Measurements from ENCODE around the gene CIC. TPM values are rescaled to one million over a fixed set of nuclear protein-coding genes. Genes with fewer than 3 reads are reported as not detected.

CIC gene
- total and polyA plus RNA-seq, 2 of the 13 experiments (the other 11 are each of a cell fraction or from before 2014, with no cell fraction given): 5.9 to 8.0 TPM

DNA sequence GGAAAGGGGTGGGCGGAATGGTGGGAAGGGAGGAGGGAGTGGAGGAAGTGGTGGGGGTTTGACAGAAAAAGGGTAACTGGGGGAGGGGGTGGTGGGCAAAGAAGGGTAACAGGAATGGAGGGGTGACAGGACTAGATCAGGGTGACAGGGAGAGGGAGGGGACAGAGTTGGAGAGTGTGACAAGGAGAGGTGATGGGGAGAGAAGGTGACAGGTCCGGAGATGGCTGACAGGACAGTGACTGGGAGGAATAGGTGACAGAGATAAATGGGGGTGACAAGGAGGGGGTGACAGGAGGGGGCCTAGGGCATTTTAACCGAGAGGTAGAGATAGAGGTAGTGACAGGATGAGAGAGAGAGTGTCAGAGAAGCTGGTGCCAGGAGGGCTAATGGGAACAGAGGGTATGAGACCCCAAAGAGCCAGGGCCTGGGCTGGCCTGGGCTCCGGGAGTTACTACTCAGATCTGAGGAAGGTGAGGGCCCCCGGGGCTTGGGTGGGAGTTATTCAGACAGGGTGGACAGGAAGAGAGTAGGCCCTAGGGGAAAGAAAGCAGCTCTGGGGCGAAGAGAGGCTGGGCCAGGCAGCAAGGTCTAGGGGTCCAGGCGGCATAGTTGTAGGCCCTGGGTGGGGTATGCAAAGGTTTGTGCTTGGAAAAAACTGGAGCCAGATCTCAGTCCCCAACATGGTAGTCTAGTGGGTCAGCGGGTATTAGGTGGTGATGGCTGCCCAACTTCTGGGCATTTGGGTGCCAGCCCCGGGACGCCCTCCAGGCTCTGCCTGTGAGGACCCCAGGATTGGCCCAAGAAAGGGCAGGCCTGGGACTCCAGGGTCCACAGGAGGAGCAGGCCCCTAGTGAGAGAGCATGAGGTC, 660 bp downstream of the CIC start (continued):
- TF ChIP-seq ZNF552 (CRISPR knock-in tag; IDR thresholded peaks at IDR 0.05; ENCODE audit: borderline replicate concordance) (no peak), ZSCAN21 (CRISPR knock-in tag; IDR thresholded peaks at IDR 0.05; ENCODE audit: borderline replicate concordance) (no peak), ZBTB42 (CRISPR knock-in tag; IDR thresholded peaks at IDR 0.05) (no peak), NR1H2 (CRISPR knock-in tag; IDR thresholded peaks at IDR 0.05; ENCODE audit: borderline replicate concordance, low read depth) (no peak), ISX (CRISPR knock-in tag; conservative IDR thresholded peaks at IDR 0.05) (no peak), MTF1 (CRISPR knock-in tag; IDR thresholded peaks at IDR 0.05) (no peak), POLR2AphosphoS5 (IDR thresholded peaks at IDR 0.05; ENCODE audit: low read depth, low read length) (no peak), NFIC (IDR thresholded peaks at IDR 0.05; ENCODE audit: low read length) (no peak), CENPX (CRISPR knock-in tag; IDR thresholded peaks at IDR 0.05) (no peak), FOXM1 (CRISPR knock-in tag; IDR thresholded peaks at IDR 0.05) (no peak), ZNF160 (CRISPR knock-in tag; IDR thresholded peaks at IDR 0.05) (no peak), ZNF256 (CRISPR knock-in tag; conservative IDR thresholded peaks at IDR 0.05) (no peak), ZNF329 (CRISPR knock-in tag; IDR thresholded peaks at IDR 0.05; ENCODE audit: low read depth) (no peak), FOXC1 (CRISPR knock-in tag; IDR thresholded peaks at IDR 0.05; ENCODE audit: borderline replicate concordance) (0 out of 2 replicates have a peak, but pooled peaks have one; percentile 3), SIN3A (IDR thresholded peaks at IDR 0.05; ENCODE audit: borderline replicate concordance, low read depth, low read length) (peak; percentile 24; the same call in 1 of the 2 replicates)
- TF ChIP-seq, protein P1, sequence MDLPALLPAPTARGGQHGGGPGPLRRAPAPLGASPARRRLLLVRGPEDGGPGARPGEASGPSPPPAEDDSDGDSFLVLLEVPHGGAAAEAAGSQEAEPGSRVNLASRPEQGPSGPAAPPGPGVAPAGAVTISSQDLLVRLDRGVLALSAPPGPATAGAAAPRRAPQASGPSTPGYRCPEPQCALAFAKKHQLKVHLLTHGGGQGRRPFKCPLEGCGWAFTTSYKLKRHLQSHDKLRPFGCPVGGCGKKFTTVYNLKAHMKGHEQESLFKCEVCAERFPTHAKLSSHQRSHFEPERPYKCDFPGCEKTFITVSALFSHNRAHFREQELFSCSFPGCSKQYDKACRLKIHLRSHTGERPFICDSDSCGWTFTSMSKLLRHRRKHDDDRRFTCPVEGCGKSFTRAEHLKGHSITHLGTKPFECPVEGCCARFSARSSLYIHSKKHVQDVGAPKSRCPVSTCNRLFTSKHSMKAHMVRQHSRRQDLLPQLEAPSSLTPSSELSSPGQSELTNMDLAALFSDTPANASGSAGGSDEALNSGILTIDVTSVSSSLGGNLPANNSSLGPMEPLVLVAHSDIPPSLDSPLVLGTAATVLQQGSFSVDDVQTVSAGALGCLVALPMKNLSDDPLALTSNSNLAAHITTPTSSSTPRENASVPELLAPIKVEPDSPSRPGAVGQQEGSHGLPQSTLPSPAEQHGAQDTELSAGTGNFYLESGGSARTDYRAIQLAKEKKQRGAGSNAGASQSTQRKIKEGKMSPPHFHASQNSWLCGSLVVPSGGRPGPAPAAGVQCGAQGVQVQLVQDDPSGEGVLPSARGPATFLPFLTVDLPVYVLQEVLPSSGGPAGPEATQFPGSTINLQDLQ (CRISPR knock-in tag; IDR thresholded peaks at IDR 0.05): no peak
- TF ChIP-seq, protein P2, sequence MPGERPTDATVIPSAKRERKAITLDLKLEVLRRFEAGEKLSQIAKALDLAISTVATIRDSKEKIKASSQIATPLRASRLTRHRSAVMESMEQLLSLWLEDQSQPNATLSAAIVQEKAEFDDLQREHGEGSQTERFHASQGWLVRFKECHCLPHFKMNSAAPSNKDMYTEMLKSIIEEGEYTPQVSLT (CRISPR knock-in tag; IDR thresholded peaks at IDR 0.05; ENCODE audit: borderline replicate concordance, low read depth): no peak
- TF ChIP-seq, protein P3, sequence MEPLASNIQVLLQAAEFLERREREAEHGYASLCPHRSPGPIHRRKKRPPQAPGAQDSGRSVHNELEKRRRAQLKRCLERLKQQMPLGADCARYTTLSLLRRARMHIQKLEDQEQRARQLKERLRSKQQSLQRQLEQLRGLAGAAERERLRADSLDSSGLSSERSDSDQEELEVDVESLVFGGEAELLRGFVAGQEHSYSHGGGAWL (CRISPR knock-in tag; IDR thresholded peaks at IDR 0.05): no peak
- TF ChIP-seq, protein P4, sequence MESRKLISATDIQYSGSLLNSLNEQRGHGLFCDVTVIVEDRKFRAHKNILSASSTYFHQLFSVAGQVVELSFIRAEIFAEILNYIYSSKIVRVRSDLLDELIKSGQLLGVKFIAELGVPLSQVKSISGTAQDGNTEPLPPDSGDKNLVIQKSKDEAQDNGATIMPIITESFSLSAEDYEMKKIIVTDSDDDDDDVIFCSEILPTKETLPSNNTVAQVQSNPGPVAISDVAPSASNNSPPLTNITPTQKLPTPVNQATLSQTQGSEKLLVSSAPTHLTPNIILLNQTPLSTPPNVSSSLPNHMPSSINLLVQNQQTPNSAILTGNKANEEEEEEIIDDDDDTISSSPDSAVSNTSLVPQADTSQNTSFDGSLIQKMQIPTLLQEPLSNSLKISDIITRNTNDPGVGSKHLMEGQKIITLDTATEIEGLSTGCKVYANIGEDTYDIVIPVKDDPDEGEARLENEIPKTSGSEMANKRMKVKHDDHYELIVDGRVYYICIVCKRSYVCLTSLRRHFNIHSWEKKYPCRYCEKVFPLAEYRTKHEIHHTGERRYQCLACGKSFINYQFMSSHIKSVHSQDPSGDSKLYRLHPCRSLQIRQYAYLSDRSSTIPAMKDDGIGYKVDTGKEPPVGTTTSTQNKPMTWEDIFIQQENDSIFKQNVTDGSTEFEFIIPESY (CRISPR knock-in tag; IDR thresholded peaks at IDR 0.05): no peak
- TF ChIP-seq, protein P5, sequence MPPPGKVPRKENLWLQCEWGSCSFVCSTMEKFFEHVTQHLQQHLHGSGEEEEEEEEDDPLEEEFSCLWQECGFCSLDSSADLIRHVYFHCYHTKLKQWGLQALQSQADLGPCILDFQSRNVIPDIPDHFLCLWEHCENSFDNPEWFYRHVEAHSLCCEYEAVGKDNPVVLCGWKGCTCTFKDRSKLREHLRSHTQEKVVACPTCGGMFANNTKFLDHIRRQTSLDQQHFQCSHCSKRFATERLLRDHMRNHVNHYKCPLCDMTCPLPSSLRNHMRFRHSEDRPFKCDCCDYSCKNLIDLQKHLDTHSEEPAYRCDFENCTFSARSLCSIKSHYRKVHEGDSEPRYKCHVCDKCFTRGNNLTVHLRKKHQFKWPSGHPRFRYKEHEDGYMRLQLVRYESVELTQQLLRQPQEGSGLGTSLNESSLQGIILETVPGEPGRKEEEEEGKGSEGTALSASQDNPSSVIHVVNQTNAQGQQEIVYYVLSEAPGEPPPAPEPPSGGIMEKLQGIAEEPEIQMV (CRISPR knock-in tag; IDR thresholded peaks at IDR 0.05; ENCODE audit: low read depth): no peak
- TF ChIP-seq, protein P6, sequence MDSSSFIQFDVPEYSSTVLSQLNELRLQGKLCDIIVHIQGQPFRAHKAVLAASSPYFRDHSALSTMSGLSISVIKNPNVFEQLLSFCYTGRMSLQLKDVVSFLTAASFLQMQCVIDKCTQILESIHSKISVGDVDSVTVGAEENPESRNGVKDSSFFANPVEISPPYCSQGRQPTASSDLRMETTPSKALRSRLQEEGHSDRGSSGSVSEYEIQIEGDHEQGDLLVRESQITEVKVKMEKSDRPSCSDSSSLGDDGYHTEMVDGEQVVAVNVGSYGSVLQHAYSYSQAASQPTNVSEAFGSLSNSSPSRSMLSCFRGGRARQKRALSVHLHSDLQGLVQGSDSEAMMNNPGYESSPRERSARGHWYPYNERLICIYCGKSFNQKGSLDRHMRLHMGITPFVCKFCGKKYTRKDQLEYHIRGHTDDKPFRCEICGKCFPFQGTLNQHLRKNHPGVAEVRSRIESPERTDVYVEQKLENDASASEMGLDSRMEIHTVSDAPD (CRISPR knock-in tag; IDR thresholded peaks at IDR 0.05): no peak
